CD14-positive monocyte (primary cell): Measurements from ENCODE around the gene MSANTD1. TPM values are rescaled to one million over a fixed set of nuclear protein-coding genes. Genes with fewer than 3 reads are reported as not detected.
A peak's percentile ranks its signal among the peaks of the same experiment; 100 is the strongest.

Experiments used
- DNase-seq, 3 donors: peaks; one replicate each; pipeline ENCODE4 v3.0.0-alpha.2; 2011 to 2022
- H2AFZ ChIP-seq: 2 replicates; pipeline ENCODE4 v1.6.0; 2012; ENCODE audit warnings: mild to moderate bottlenecking, low read depth, low read length, inconsistent platforms; ENCODE audit not compliant: insufficient read depth, poor library complexity, severe bottlenecking
- H3K27ac ChIP-seq, 2 donors: 1 replicate in 1 of 2; 2 replicates in 1 of 2; pipeline ENCODE4 v1.5.1; 2012 to 2013; ENCODE audit warnings: low read length in 2 of 2, control low read depth in 1 of 2, inconsistent platforms in 1 of 2, low read depth in 1 of 2, mild to moderate bottlenecking in 1 of 2
- H3K27me3 ChIP-seq, 2 donors: one replicate each; pipeline versions ENCODE4 v1.6.0 to v1.6.1; 2011 to 2013; ENCODE audit warnings: low read length in 2 of 2; ENCODE audit not compliant: control insufficient read depth in 2 of 2, insufficient read depth in 2 of 2
- H3K36me3 ChIP-seq, 2 donors: replicated peaks in 1 of 2; 1 replicate in 1 of 2; 2 replicates in 1 of 2; pipeline versions ENCODE4 v1.5.1 to v1.6.1; 2012 to 2013; ENCODE audit warnings: low read length in 2 of 2, control low read depth in 1 of 2, inconsistent platforms in 1 of 2, mild to moderate bottlenecking in 1 of 2; ENCODE audit not compliant: insufficient read depth in 2 of 2, control insufficient read depth in 1 of 2
- H3K4me1 ChIP-seq, 2 donors: 1 replicate in 1 of 2; 2 replicates in 1 of 2; pipeline versions ENCODE4 v1.5.1 to v1.6.1; 2012 to 2013; ENCODE audit warnings: low read length in 2 of 2, control low read depth in 1 of 2, inconsistent platforms in 1 of 2, mild to moderate bottlenecking in 1 of 2, moderate library complexity in 1 of 2; ENCODE audit not compliant: insufficient read depth in 2 of 2, control insufficient read depth in 1 of 2
- H3K4me2 ChIP-seq: replicated peaks from 2 replicates; pipeline ENCODE3; 2012; ENCODE audit warnings: low read length, moderate library complexity, mild to moderate bottlenecking; ENCODE audit not compliant: poor library complexity, severe bottlenecking; ENCODE audit errors: extremely low read depth
- H3K4me3 ChIP-seq, 3 experiments: fragments of 200-600 bp in 1 of 3; sonication (generic) in 1 of 3; replicated peaks in 1 of 3; 1 replicate in 2 of 3; 2 replicates in 1 of 3; pipeline ENCODE4 v1.5.1; 2011 to 2013; ENCODE audit warnings: low read length in 3 of 3, mild to moderate bottlenecking in 3 of 3, control low read depth in 2 of 3, low read depth in 2 of 3, inconsistent platforms in 1 of 3, moderate library complexity in 1 of 3
- H3K79me2 ChIP-seq: 2 replicates; pipeline ENCODE4 v1.6.0; 2012; ENCODE audit warnings: mild to moderate bottlenecking, control low read depth, inconsistent platforms, low read length, moderate library complexity; ENCODE audit not compliant: insufficient read depth
- H3K9ac ChIP-seq: 2 replicates; pipeline ENCODE4 v1.6.0; 2017; ENCODE audit warnings: low read length, mild to moderate bottlenecking; ENCODE audit not compliant: insufficient read depth, poor library complexity, severe bottlenecking
- H3K9me3 ChIP-seq, 2 donors: replicated peaks in 1 of 2; 1 replicate in 1 of 2; 2 replicates in 1 of 2; pipeline versions ENCODE4 v1.5.1 to v1.6.1; 2012 to 2013; ENCODE audit warnings: low read length in 2 of 2, control low read depth in 1 of 2; ENCODE audit not compliant: control insufficient read depth in 1 of 2, insufficient read depth in 1 of 2
- H4K20me1 ChIP-seq: 2 replicates; pipeline ENCODE4 v1.6.0; 2012; ENCODE audit warnings: mild to moderate bottlenecking, low read length, control low read depth, moderate library complexity; ENCODE audit not compliant: insufficient read depth
- H3K27ac Mint-ChIP-seq, 7 donors: one replicate each; pipeline ENCODE4 v1.8.0; 2020; ENCODE audit warnings: mild to moderate bottlenecking in 7 of 7, mixed read lengths in 7 of 7, moderate library complexity in 6 of 7, inconsistent platforms in 2 of 7
- H3K27me3 Mint-ChIP-seq, 3 donors: one replicate each; pipeline ENCODE4 v1.8.0; 2021 to 2022; ENCODE audit warnings: low read depth in 3 of 3, mild to moderate bottlenecking in 3 of 3, mixed read lengths in 3 of 3, moderate library complexity in 3 of 3, inconsistent platforms in 1 of 3
- H3K36me3 Mint-ChIP-seq, 2 donors: one replicate each; pipeline ENCODE4 v1.8.0; 2020; ENCODE audit warnings: mixed read lengths in 2 of 2, inconsistent platforms in 1 of 2, mild to moderate bottlenecking in 1 of 2
- H3K4me1 Mint-ChIP-seq: one replicate; pipeline ENCODE4 v1.8.0; 2020; ENCODE audit warnings: mild to moderate bottlenecking, mixed read lengths
- H3K4me3 Mint-ChIP-seq, 2 donors: one replicate each; pipeline ENCODE4 v1.8.0; 2020; ENCODE audit warnings: mild to moderate bottlenecking in 2 of 2, mixed read lengths in 2 of 2, moderate library complexity in 1 of 2
- H3K9me3 Mint-ChIP-seq, 7 donors: one replicate each; pipeline ENCODE4 v1.8.0; 2020 to 2022; ENCODE audit warnings: mixed read lengths in 7 of 7, mild to moderate bottlenecking in 6 of 7, moderate library complexity in 6 of 7, inconsistent platforms in 2 of 7
- WGBS: methylation state at CpG from one replicate; pipeline ENCODE4 v1.1.5; 2013; ENCODE audit warnings: missing lambda C conversion rate; ENCODE audit not compliant: insufficient coverage; 5-methylcytosine and 5-hydroxymethylcytosine counted together
- intact Hi-C, 2 donors: fragments of 100-400 bp; cut with micrococcal nuclease; formaldehyde crosslinking; loops; one replicate each; pipeline versions ENCODE4 v1.15.0 to v1.15.1; 2023
- polyA plus RNA-seq, 3 donors: library from polyadenylated mRNA; depleted of rRNA in 1 of 3; unstranded in 2 of 3; stranded (reverse) in 1 of 3; fragments of 300-500 nt in 2 of 3; fragments of >200 nt in 1 of 3; fragmentation: Illumina TruSeq in 2 of 3; gene quantifications; 1 replicate in 2 of 3; 2 replicates in 1 of 3; pipeline ENCODE4 v1.2.3, GENCODE V29; 2012 to 2021
- TF ChIP-seq, protein P1 (sequence below): fragments of 200-600 bp; IDR thresholded peaks from one replicate; pipeline ENCODE4 v1.8.0; 2022; ENCODE audit warnings: antibody characterized with exemption, mild to moderate bottlenecking

The MSANTD1 gene
- polyA plus RNA-seq, 3 donors = 0.52 TPM; not detected in 2

GRCh38 chr4:3236326-3236878, 12.6 kb upstream of the MSANTD1 start:
- Mint-ChIP-seq H3K27me3 (peaks cover 0 to 2% (median 0%) of the 10 kb centered on the region in 3 donors), H3K36me3 (peaks cover 86 to 100% of the 10 kb centered on the region in 2 donors), H3K4me1 (no peaks in the 10 kb centered on the region), H3K9me3 (peaks cover 0 to 2% (median 0%) of the 10 kb centered on the region in 7 donors), H3K4me3 (no peak overlapping the region), H3K27ac (peak overlapping the region in 3 of 7 donors; percentile 18 to 69 (median 50))
- Histone ChIP-seq H3K4me2 (no peak overlapping the region), H3K27ac (no peak overlapping the region), H3K4me1 (no peaks in the 10 kb centered on the region), H3K79me2 (no peaks in the 10 kb centered on the region), H3K36me3 (peaks cover 96 to 97% of the 10 kb centered on the region in 2 donors), H3K4me3 (no peak overlapping the region), H3K27me3 (no peaks in the 10 kb centered on the region), H3K9me3 (no peaks in the 10 kb centered on the region), H2AFZ (no peak overlapping the region), H4K20me1 (no peaks in the 10 kb centered on the region), H3K9ac (no peak overlapping the region)
- WGBS = 88% methylated on average over 6 of the region's 9 CpGs
- DNase-seq = no peak
- intact Hi-C loops = no loop called here
- TF ChIP-seq, protein P1, sequence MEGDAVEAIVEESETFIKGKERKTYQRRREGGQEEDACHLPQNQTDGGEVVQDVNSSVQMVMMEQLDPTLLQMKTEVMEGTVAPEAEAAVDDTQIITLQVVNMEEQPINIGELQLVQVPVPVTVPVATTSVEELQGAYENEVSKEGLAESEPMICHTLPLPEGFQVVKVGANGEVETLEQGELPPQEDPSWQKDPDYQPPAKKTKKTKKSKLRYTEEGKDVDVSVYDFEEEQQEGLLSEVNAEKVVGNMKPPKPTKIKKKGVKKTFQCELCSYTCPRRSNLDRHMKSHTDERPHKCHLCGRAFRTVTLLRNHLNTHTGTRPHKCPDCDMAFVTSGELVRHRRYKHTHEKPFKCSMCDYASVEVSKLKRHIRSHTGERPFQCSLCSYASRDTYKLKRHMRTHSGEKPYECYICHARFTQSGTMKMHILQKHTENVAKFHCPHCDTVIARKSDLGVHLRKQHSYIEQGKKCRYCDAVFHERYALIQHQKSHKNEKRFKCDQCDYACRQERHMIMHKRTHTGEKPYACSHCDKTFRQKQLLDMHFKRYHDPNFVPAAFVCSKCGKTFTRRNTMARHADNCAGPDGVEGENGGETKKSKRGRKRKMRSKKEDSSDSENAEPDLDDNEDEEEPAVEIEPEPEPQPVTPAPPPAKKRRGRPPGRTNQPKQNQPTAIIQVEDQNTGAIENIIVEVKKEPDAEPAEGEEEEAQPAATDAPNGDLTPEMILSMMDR = no peak

DNA sequence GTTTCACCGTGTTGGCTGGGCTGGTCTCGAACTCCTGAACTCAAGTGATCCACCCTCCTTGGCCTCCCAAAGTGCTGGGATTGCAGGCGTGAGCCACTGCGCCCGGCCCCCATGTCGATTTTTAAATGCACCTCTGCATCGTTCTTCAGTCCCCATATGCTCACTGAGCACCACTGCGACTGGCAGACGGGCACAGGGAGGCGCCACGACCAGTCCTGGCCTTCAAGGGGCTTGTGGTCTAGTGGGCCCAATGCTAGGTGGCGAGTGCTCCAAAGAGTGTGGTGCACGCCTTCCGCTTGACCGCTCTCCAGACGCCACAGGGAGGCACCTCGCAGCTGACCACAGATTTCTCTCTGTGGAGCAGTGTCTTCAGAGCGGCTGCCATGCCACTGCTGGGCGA, 11.7 kb upstream of the MSANTD1 start:
- Histone ChIP-seq H4K20me1 (no peaks in the 10 kb centered on the region), H3K9me3 (no peaks in the 10 kb centered on the region), H3K36me3 (peaks cover 94 to 97% of the 10 kb centered on the region in 2 donors), H3K4me2 (no peak overlapping the region), H3K9ac (no peak overlapping the region), H3K27me3 (no peaks in the 10 kb centered on the region), H3K79me2 (no peaks in the 10 kb centered on the region), H3K27ac (no peak overlapping the region), H2AFZ (no peak overlapping the region), H3K4me3 (no peak overlapping the region), H3K4me1 (no peaks in the 10 kb centered on the region)
- H3K9me3 Mint-ChIP-seq = peaks cover 0 to 2% (median 0%) of the 10 kb centered on the region in 7 donors
- H3K4me1 Mint-ChIP-seq = no peaks in the 10 kb centered on the region
- H3K4me3 Mint-ChIP-seq = no peak overlapping the region
- H3K27ac Mint-ChIP-seq = peak overlapping the region in 1 of 7 donors; percentile 17
- no peak for DNase-seq
- peaks cover 0 to 2% (median 0%) of the 10 kb centered on the region in 3 donors for H3K27me3 Mint-ChIP-seq
- 98% methylated on average over 18 of the region's 19 CpGs for WGBS
- peaks cover 85 to 100% of the 10 kb centered on the region in 2 donors for H3K36me3 Mint-ChIP-seq
- intact Hi-C loops = no loop called here
- TF ChIP-seq, protein P1 = no peak
